Mesodermal cell (in vitro differentiated cells): ENCODE data around the gene HDAC1.
"Not testable (repeated sequence)": the region's sequence is repeated elsewhere in the genome, so short reads cannot be mapped to it uniquely, and the experiment has no call there.

Experiments used
- H3K27ac ChIP-seq: 2 replicates; pipeline ENCODE4 v1.7.0; 2013; ENCODE audit warnings: mild to moderate bottlenecking, low read depth, low read length, moderate library complexity; ENCODE audit not compliant: severe bottlenecking
- H3K36me3 ChIP-seq: 2 replicates; pipeline ENCODE4 v1.7.1; 2013; ENCODE audit warnings: mild to moderate bottlenecking, low read length, moderate library complexity; ENCODE audit not compliant: control insufficient read depth, insufficient read depth
- H3K4me1 ChIP-seq: one replicate; pipeline ENCODE4 v1.7.1; 2013; ENCODE audit warnings: mild to moderate bottlenecking, low read length; ENCODE audit not compliant: insufficient read depth, control insufficient read depth, poor library complexity, severe bottlenecking
- H3K4me3 ChIP-seq: 2 replicates; pipeline ENCODE4 v1.7.0; 2013; ENCODE audit warnings: low read length, control low read depth, mild to moderate bottlenecking; ENCODE audit not compliant: insufficient read depth, poor library complexity, severe bottlenecking; ENCODE audit errors: extremely low read depth
- H3K9me3 ChIP-seq: 2 replicates; pipeline ENCODE4 v1.7.1; 2013; ENCODE audit warnings: mild to moderate bottlenecking, low read length, moderate library complexity; ENCODE audit not compliant: control insufficient read depth
- WGBS, 2 experiments: methylation state at CpG; one replicate each; pipeline ENCODE4 v1.1.5; 2013; ENCODE audit warnings: missing lambda C conversion rate in 2 of 2; ENCODE audit not compliant: insufficient coverage in 2 of 2; 5-methylcytosine and 5-hydroxymethylcytosine counted together

The HDAC1 gene

GRCh38 chr1:32256473-32257226 lies 35.2 kb upstream of the HDAC1 start:
- Histone ChIP-seq H3K27ac (no peak overlapping the region), H3K36me3 (no peaks in the 10 kb centered on the region), H3K4me1 (no peaks in the 10 kb centered on the region), H3K9me3 (no peaks in the 10 kb centered on the region), H3K4me3 (no peak overlapping the region)
- 88 to 94% methylated on average over 5 to 6 of the region's 9 CpGs for WGBS, 2 experiments

DNA sequence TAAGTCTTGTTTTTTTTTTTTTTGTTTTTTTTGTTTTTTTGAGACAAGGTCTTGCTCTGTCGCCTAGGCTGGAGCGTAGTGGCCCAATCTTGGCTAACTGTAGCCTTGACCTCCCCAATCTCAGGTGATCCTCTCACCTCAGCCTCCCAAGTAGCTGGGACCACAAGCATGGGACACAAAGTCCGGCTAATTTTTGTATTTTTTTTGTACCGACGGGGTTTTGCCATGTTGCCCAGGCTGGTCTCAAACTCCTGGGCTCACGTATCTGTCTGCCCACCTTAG lies 34.7 kb upstream of the HDAC1 start:
- H3K4me1 ChIP-seq = no peaks in the 10 kb centered on the region
- no peak overlapping the region for H3K4me3 ChIP-seq
- H3K9me3 ChIP-seq = no peaks in the 10 kb centered on the region
- 91 to 95% methylated on average over 6 of the region's 6 CpGs for WGBS, 2 experiments
- H3K36me3 ChIP-seq = no peaks in the 10 kb centered on the region
- H3K27ac ChIP-seq = no peak overlapping the region

- H3K27ac ChIP-seq, H3K36me3 ChIP-seq, H3K4me1 ChIP-seq, H3K4me3 ChIP-seq, H3K9me3 ChIP-seq: not testable (repeated sequence)
- 100% methylated on average over 1 to 2 of the region's 4 CpGs for WGBS, 2 experiments
Observed at GRCh38 chr1:32263236-32263593, 28.7 kb upstream of the HDAC1 start.

DNA sequence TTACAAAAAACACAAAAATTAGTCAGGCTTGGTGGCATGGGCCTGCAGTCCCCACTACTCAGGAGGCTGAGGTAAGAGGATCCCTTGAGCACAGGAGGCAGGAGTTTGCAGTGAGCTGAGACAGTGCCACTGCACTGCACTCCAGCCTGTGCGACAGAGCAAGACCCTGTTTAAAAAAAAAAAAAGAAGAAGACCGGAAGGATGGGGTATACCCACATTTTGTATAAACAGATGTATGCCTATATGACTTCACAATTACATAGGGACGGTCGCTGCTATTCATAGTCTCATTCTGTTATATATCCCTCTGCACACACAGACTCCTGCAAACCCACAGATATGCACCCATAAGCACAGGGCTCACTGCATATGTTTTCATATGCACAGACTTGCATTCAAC lies 28.1 kb upstream of the HDAC1 start:
- H3K36me3 ChIP-seq = no peaks in the 10 kb centered on the region
- no peak overlapping the region for H3K27ac ChIP-seq
- WGBS, 2 experiments = 85 to 88% methylated on average over 2 of the region's 4 CpGs
- H3K4me3 ChIP-seq = no peak overlapping the region
- H3K9me3 ChIP-seq = no peaks in the 10 kb centered on the region
- no peaks in the 10 kb centered on the region for H3K4me1 ChIP-seq

DNA sequence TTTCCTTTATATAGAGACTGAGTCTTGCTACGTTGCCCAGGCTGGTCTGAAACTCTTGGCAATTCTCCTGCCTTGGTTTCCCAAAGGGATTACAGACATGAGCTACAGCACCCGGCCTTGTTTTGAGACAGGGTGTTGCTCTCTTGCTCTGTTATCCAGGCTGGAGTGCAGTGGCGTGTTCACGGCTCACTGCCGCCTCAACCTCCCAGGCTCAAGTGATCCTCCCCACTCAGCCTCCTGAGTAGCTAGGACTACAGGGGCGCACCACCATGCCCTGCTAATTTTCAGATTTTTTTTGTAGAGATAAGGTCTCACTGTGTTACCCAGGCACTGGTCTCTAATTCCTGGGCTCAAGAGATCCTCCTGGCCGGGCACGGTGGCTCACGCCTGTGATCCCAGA lies 26.0 kb upstream of the HDAC1 start:
- H3K36me3 ChIP-seq = no peaks in the 10 kb centered on the region
- no peak overlapping the region for H3K4me3 ChIP-seq
- no peaks in the 10 kb centered on the region for H3K9me3 ChIP-seq
- H3K4me1 ChIP-seq = no peaks in the 10 kb centered on the region
- H3K27ac ChIP-seq = no peak overlapping the region
- WGBS, 2 experiments = 89 to 98% methylated on average over 8 to 9 of the region's 9 CpGs

DNA sequence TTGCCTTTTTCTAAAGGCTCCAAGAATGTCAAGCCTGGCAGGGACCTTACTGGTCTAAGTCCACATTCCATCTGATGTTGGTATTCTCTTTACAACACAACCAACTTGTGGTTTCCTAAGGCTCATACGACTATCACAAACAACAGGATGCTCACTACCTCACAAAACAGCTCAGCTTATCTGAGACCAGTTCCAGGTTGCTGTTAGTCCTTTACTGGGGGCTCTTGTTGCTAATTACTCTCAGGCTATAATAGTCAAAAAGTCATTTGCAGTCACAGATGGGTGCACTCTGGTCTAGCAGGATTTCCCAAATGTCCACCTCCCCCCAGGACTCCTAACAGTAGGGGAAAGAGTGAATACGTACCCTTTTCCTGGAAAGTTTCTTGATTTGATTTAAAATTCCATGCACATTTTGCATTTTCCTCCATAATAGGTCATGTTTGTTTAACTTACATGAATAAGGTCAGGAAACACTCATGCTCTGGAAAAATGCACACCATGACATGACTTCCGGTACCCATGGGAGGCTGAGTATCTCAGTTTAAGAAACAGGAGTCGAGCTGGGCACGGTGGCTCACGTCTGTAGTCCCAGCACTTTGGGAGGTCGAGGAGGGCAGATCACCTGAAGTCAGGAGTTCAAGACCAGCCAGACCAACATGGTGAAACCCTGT lies 24.8 kb upstream of the HDAC1 start:
- Histone ChIP-seq H3K36me3 (no peaks in the 10 kb centered on the region), H3K4me3 (no peak overlapping the region), H3K9me3 (no peaks in the 10 kb centered on the region), H3K27ac (no peak overlapping the region), H3K4me1 (no peaks in the 10 kb centered on the region)
- whole genome bisulfite sequencing, 2 experiments = 86 to 94% methylated on average over 6 of the region's 7 CpGs

- no peak overlapping the region for H3K4me3 ChIP-seq
- peaks cover 5% of the 10 kb centered on the region for H3K4me1 ChIP-seq
- H3K27ac ChIP-seq = no peak overlapping the region
- no peaks in the 10 kb centered on the region for H3K36me3 ChIP-seq
- H3K9me3 ChIP-seq = no peaks in the 10 kb centered on the region
Observed at GRCh38 chr1:32269744-32270143, 22.1 kb upstream of the HDAC1 start.

- no peaks in the 10 kb centered on the region for H3K36me3 ChIP-seq
- no peaks in the 10 kb centered on the region for H3K9me3 ChIP-seq
- no peak overlapping the region for H3K4me3 ChIP-seq
- H3K27ac ChIP-seq = no peak overlapping the region
- WGBS, 2 experiments = 89 to 94% methylated on average over 6 to 7 of the region's 7 CpGs
- H3K4me1 ChIP-seq = peaks cover 5% of the 10 kb centered on the region
Observed at GRCh38 chr1:32272557-32273390, 19.1 kb upstream of the HDAC1 start.

GRCh38 chr1:32273391-32274208 lies 18.3 kb upstream of the HDAC1 start:
- Histone ChIP-seq H3K36me3 (no peaks in the 10 kb centered on the region), H3K4me3 (no peak overlapping the region), H3K4me1 (peaks cover 5% of the 10 kb centered on the region), H3K9me3 (no peaks in the 10 kb centered on the region), H3K27ac (no peak overlapping the region)
- WGBS, 2 experiments = 46 to 49% methylated on average over 5 to 7 of the region's 10 CpGs

GRCh38 chr1:32274646-32275340 lies 17.1 kb upstream of the HDAC1 start:
- 87 to 93% methylated on average over 23 to 29 of the region's 31 CpGs for WGBS, 2 experiments
- Histone ChIP-seq H3K4me1 (peaks cover 5% of the 10 kb centered on the region), H3K9me3 (no peaks in the 10 kb centered on the region), H3K36me3 (no peaks in the 10 kb centered on the region), H3K27ac (no peak overlapping the region), H3K4me3 (no peak overlapping the region)
